HG03175 (cell line): ENCODE measurements around the gene S100A12.

Experiments
- ATAC-seq: cut with Tn5 transposase; IDR thresholded peaks from one replicate; pipeline ENCODE4 v1.9.1; 2021; ENCODE audit warnings: mild to moderate bottlenecking, moderate library complexity; ENCODE audit not compliant: unreplicated experiment

Gene S100A12

GRCh38 chr1:153337980-153338853 lies 37.2 kb downstream of the S100A12 start:
- no peak for ATAC-seq

- ATAC-seq, result no peak
These were observed 38.8 kb downstream of the S100A12 start for GRCh38 chr1:153336650-153337049.

- no peak for ATAC-seq
These were observed 41.5 kb downstream of the S100A12 start for GRCh38 chr1:153333902-153334301.

GRCh38 chr1:153324912-153325311 lies 50.5 kb downstream of the S100A12 start:
- ATAC-seq, result no peak
